Measurements from ENCODE around the gene LGR6. TPM values are rescaled to one million over a fixed set of nuclear protein-coding genes. Genes with fewer than 3 reads are reported as not detected.

The LGR6 gene
- total RNA-seq, 2 donors from 2014 or later: 76.6 to 99.0 TPM

GRCh38 chr1:202285908-202286307, 92.3 kb downstream of the LGR6 start:
- TF ChIP-seq, protein P1, sequence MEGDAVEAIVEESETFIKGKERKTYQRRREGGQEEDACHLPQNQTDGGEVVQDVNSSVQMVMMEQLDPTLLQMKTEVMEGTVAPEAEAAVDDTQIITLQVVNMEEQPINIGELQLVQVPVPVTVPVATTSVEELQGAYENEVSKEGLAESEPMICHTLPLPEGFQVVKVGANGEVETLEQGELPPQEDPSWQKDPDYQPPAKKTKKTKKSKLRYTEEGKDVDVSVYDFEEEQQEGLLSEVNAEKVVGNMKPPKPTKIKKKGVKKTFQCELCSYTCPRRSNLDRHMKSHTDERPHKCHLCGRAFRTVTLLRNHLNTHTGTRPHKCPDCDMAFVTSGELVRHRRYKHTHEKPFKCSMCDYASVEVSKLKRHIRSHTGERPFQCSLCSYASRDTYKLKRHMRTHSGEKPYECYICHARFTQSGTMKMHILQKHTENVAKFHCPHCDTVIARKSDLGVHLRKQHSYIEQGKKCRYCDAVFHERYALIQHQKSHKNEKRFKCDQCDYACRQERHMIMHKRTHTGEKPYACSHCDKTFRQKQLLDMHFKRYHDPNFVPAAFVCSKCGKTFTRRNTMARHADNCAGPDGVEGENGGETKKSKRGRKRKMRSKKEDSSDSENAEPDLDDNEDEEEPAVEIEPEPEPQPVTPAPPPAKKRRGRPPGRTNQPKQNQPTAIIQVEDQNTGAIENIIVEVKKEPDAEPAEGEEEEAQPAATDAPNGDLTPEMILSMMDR (IDR thresholded peaks at IDR 0.05): no peak
- H3K27ac ChIP-seq: peak overlapping the region; percentile 79 to 83
- DNase-seq (ENCODE audit: low spot score): no peak
- H3K4me1 ChIP-seq (ENCODE audit: control insufficient read depth in 1 of 2, low read depth in 2 of 2): peaks cover 25 to 60% of the 10 kb centered on the region in 2 donors
- H3K9me3 ChIP-seq: no peaks in the 10 kb centered on the region
- no peaks in the 10 kb centered on the region for H3K36me3 ChIP-seq
- H3K27me3 ChIP-seq (replicated peaks; ENCODE audit: insufficient read depth): no peaks in the 10 kb centered on the region
- no peak overlapping the region for H3K4me3 ChIP-seq
- no peak for ATAC-seq (ENCODE audit: insufficient number of reproducible peaks, low FRiP score, low read depth)

GRCh38 chr1:202286622-202287097, 93.1 kb downstream of the LGR6 start:
- TF ChIP-seq, protein P1 (IDR thresholded peaks at IDR 0.05): peak; percentile 31
- Histone ChIP-seq H3K27me3 (replicated peaks; ENCODE audit: insufficient read depth) (no peaks in the 10 kb centered on the region), H3K9me3 (no peaks in the 10 kb centered on the region), H3K4me1 (ENCODE audit: control insufficient read depth in 1 of 2, low read depth in 2 of 2) (peaks cover 18 to 58% of the 10 kb centered on the region in 2 donors), H3K36me3 (no peaks in the 10 kb centered on the region), H3K4me3 (no peak overlapping the region), H3K27ac (peak overlapping the region; percentile 79 to 83)
- ATAC-seq (ENCODE audit: insufficient number of reproducible peaks, low FRiP score, low read depth): peak; percentile 70
- DNase-seq (ENCODE audit: low spot score): peak; percentile 45

GRCh38 chr1:202287196-202287595, 93.6 kb downstream of the LGR6 start:
- H3K4me3 ChIP-seq: no peak overlapping the region
- TF ChIP-seq, protein P1 (IDR thresholded peaks at IDR 0.05): no peak
- H3K9me3 ChIP-seq: no peaks in the 10 kb centered on the region
- H3K36me3 ChIP-seq: no peaks in the 10 kb centered on the region
- H3K27ac ChIP-seq: peak overlapping the region; percentile 79 to 83
- peaks cover 20 to 58% of the 10 kb centered on the region in 2 donors for H3K4me1 ChIP-seq (ENCODE audit: control insufficient read depth in 1 of 2, low read depth in 2 of 2)
- H3K27me3 ChIP-seq (replicated peaks; ENCODE audit: insufficient read depth): no peaks in the 10 kb centered on the region
- ATAC-seq (ENCODE audit: insufficient number of reproducible peaks, low FRiP score, low read depth): no peak
- DNase-seq (ENCODE audit: low spot score): no peak

DNA sequence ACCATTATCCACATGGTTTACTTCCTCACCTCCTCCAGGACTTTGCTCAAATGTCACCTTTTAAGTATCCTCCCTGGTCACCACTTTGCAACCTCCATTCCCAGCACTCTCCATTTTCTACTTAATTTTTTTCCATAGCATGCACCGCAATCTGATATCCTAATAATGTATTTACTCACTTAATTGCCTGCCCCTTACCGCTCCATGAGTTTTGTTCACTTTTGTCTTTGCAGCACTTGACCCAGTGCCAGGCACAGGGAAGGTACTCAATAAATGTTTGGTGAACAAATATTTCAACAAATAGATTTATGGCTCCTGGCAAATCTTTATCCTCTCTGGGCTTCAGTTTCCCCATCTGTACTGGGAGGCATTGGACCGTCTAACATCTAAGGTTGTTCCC, 94.6 kb downstream of the LGR6 start:
- H3K27ac ChIP-seq: peak overlapping the region; percentile 79 to 83
- H3K4me3 ChIP-seq: no peak overlapping the region
- no peak for DNase-seq (ENCODE audit: low spot score)
- no peak for ATAC-seq (ENCODE audit: insufficient number of reproducible peaks, low FRiP score, low read depth)
- H3K27me3 ChIP-seq (replicated peaks; ENCODE audit: insufficient read depth): no peaks in the 10 kb centered on the region
- H3K36me3 ChIP-seq: no peaks in the 10 kb centered on the region
- H3K9me3 ChIP-seq: no peaks in the 10 kb centered on the region
- peaks cover 20 to 60% of the 10 kb centered on the region in 2 donors for H3K4me1 ChIP-seq (ENCODE audit: control insufficient read depth in 1 of 2, low read depth in 2 of 2)
- TF ChIP-seq, protein P1 (IDR thresholded peaks at IDR 0.05): no peak

DNA sequence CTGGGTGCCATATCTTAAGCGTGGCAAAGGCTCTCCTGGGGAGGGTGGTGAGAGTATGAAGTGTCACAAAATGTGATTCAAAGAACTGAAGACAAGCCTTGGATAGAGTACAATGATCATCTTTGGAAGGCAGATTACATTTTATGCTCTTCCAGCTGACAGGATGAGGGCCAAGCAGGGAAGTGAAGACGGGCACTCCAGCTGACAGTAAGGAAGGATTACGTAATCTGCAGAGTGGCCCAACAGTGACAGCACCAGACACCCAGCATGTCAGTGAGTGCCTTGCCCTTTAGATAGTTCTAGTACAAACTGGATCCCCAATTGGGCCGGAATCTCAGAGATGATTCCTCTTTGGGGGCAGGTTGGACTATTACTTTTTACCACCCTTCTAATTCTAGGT, 95.4 kb downstream of the LGR6 start:
- no peaks in the 10 kb centered on the region for H3K27me3 ChIP-seq (replicated peaks; ENCODE audit: insufficient read depth)
- ATAC-seq (ENCODE audit: insufficient number of reproducible peaks, low FRiP score, low read depth) (no peak), DNase-seq (ENCODE audit: low spot score) (no peak)
- no peak overlapping the region for H3K4me3 ChIP-seq
- TF ChIP-seq, protein P1 (IDR thresholded peaks at IDR 0.05): no peak
- H3K27ac ChIP-seq: no peak overlapping the region
- H3K36me3 ChIP-seq: no peaks in the 10 kb centered on the region
- peaks cover 17 to 56% of the 10 kb centered on the region in 2 donors for H3K4me1 ChIP-seq (ENCODE audit: control insufficient read depth in 1 of 2, low read depth in 2 of 2)
- H3K9me3 ChIP-seq: no peaks in the 10 kb centered on the region

Measured in thoracic aorta (tissue), 2 donors.